Karpas-422 (cell line): ENCODE results near the gene PAEP. TPM values are rescaled to one million over a fixed set of nuclear protein-coding genes. Genes with fewer than 3 reads are reported as not detected.

ENCODE experiments used
- DNase-seq: peaks from one replicate; pipeline ENCODE4 v3.0.0-alpha.2; 2015
- H2AFZ ChIP-seq: fragments of 200-600 bp; sonication (generic); 2 replicates; pipeline ENCODE4 v1.6.1; 2014; ENCODE audit warnings: antibody characterized with exemption, low read length, mixed read lengths
- H3K27ac ChIP-seq: fragments of 200-600 bp; sonication (generic); 2 replicates; pipeline ENCODE4 v1.5.1; 2014; ENCODE audit warnings: mild to moderate bottlenecking, low read length, moderate library complexity
- H3K27me3 ChIP-seq: fragments of 200-600 bp; sonication (generic); 2 replicates; pipeline ENCODE4 v1.6.1; 2014; ENCODE audit warnings: low read length, mixed read lengths
- H3K36me3 ChIP-seq: fragments of 200-600 bp; sonication (generic); 2 replicates; pipeline ENCODE4 v1.6.1; 2014; ENCODE audit warnings: low read length, mixed read lengths; ENCODE audit not compliant: insufficient read depth
- H3K4me1 ChIP-seq: fragments of 200-600 bp; sonication (generic); 2 replicates; pipeline ENCODE4 v1.6.1; 2014; ENCODE audit warnings: mild to moderate bottlenecking, low read length, mixed read lengths
- H3K4me2 ChIP-seq: fragments of 200-600 bp; sonication (generic); 2 replicates; pipeline ENCODE4 v1.6.1; 2014; ENCODE audit warnings: low read length, low read depth, mild to moderate bottlenecking; ENCODE audit not compliant: poor library complexity, severe bottlenecking
- H3K4me3 ChIP-seq: fragments of 200-600 bp; sonication (generic); 2 replicates; pipeline ENCODE4 v1.5.1; 2014; ENCODE audit warnings: mild to moderate bottlenecking, antibody characterized with exemption, low read length, mixed read lengths
- H3K79me2 ChIP-seq: fragments of 200-600 bp; sonication (generic); 2 replicates; pipeline ENCODE4 v1.6.1; 2014; ENCODE audit warnings: mild to moderate bottlenecking, low read length, mixed read lengths
- H3K9ac ChIP-seq: fragments of 200-600 bp; sonication (generic); 2 replicates; pipeline ENCODE4 v1.6.0; 2014; ENCODE audit warnings: low read length
- H3K9me2 ChIP-seq: fragments of 200-600 bp; sonication (generic), shearing (Covaris generic); replicated peaks from 2 replicates; pipeline ENCODE4 v1.6.0; 2014; ENCODE audit warnings: mild to moderate bottlenecking, low read length, moderate library complexity; ENCODE audit not compliant: insufficient read depth
- H3K9me3 ChIP-seq: fragments of 300-700, 200-600 bp; sonication (generic); 2 replicates; pipeline ENCODE4 v1.6.1; 2014; ENCODE audit warnings: low read length, mixed read lengths
- H4K20me1 ChIP-seq: fragments of 200-600 bp; sonication (generic); 2 replicates; pipeline ENCODE4 v1.6.1; 2014; ENCODE audit warnings: mild to moderate bottlenecking, antibody characterized with exemption, low read length, low read depth; ENCODE audit not compliant: insufficient read depth
- total RNA-seq: library from RNA; depleted of rRNA; stranded (reverse); fragments of >200 nt; shearing (Covaris generic); gene quantifications from 2 replicates; pipeline ENCODE4 v1.2.3, GENCODE V29; 2014; ENCODE audit warnings: low replicate concordance

Gene PAEP
- total RNA-seq, 1 experiment from 2014 or later, result not detected

DNA sequence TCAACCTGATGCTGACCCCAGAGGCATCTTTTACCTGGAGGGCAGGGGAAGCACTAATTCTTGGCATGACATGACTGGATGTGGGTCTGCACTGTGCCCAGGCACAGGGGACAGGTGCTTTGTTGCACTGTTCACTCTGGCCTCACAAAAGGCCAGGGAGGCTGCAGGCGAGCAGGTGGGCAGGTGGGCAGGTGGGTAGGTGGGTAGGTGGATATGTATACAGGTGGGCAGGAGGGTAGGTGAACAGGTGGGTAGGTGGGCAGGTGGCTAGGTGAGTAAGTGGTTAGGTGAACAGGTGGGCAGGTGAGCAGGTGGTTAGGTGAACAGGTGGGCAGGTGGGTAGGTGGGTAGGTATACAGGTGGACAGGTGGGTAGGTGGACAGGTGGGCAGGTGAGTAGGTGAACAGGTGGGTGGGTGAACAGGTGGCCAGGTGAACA is 1.5 kb downstream of the PAEP start:
- Histone ChIP-seq H3K27ac (no peak overlapping the region), H3K9ac (no peak overlapping the region), H3K4me2 (no peak overlapping the region), H3K79me2 (no peaks in the 10 kb centered on the region), H3K4me1 (no peaks in the 10 kb centered on the region), H4K20me1 (no peaks in the 10 kb centered on the region), H3K27me3 (no peaks in the 10 kb centered on the region), H3K9me2 (no peaks in the 10 kb centered on the region), H3K9me3 (no peaks in the 10 kb centered on the region), H3K4me3 (no peak overlapping the region), H2AFZ (no peak overlapping the region), H3K36me3 (no peaks in the 10 kb centered on the region)
- DNase-seq, result no peak

DNA sequence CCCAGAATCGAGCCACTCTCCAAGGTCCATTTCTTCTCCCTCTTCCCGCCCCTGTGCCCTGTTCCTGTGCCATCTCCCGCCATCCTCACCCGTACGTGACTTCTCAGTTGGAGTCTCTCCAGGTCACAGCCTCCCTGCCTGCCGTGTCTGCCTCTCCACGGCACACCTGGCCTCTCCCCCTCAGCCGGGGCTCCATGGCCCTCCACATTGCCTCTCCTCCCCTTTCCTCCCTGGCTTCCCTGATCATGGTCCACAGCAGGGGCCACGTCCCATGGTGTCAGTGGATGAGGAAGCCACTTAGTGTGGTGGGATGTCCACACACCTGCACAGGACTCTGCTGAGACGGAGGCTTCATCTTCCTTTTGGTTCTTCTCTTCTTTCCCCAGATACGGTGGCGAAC is 2.3 kb downstream of the PAEP start:
- no peaks in the 10 kb centered on the region for H3K9me3 ChIP-seq
- no peaks in the 10 kb centered on the region for H3K27me3 ChIP-seq
- H3K4me2 ChIP-seq, result no peak overlapping the region
- H3K4me3 ChIP-seq, result no peak overlapping the region
- H3K36me3 ChIP-seq, result no peaks in the 10 kb centered on the region
- H2AFZ ChIP-seq, result no peak overlapping the region
- no peaks in the 10 kb centered on the region for H3K9me2 ChIP-seq
- H4K20me1 ChIP-seq, result no peaks in the 10 kb centered on the region
- H3K4me1 ChIP-seq, result no peaks in the 10 kb centered on the region
- H3K27ac ChIP-seq, result no peak overlapping the region
- no peak overlapping the region for H3K9ac ChIP-seq
- no peaks in the 10 kb centered on the region for H3K79me2 ChIP-seq
- no peak for DNase-seq

DNA sequence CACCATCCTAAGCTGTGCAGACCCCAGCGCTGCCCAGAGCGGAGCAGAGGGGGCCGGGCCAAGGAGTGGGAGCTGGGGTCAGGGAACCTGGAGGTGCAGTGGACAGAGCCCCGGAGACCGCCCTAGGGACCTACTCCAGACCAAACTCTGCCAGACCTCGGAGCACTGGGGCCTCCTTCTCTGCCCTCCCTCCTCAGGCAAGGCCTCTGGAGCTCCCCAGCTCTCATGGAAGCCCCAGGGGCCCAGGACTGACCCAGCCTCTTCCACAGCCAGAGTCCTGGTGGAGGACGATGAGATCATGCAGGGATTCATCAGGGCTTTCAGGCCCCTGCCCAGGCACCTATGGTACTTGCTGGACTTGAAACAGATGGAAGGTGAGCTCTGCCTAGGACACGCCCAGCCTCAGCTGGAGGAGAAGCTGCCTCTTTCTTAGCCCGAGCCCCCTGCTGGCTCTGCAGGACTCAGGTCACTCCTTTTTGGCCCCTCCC is 3.6 kb downstream of the PAEP start:
- Histone ChIP-seq H3K27me3 (no peaks in the 10 kb centered on the region), H3K27ac (no peak overlapping the region), H3K36me3 (no peaks in the 10 kb centered on the region), H3K9me2 (no peaks in the 10 kb centered on the region), H3K79me2 (no peaks in the 10 kb centered on the region), H3K9ac (no peak overlapping the region), H3K4me3 (no peak overlapping the region), H4K20me1 (no peaks in the 10 kb centered on the region), H3K9me3 (no peaks in the 10 kb centered on the region), H3K4me1 (no peaks in the 10 kb centered on the region), H2AFZ (no peak overlapping the region), H3K4me2 (no peak overlapping the region)
- no peak for DNase-seq

DNA sequence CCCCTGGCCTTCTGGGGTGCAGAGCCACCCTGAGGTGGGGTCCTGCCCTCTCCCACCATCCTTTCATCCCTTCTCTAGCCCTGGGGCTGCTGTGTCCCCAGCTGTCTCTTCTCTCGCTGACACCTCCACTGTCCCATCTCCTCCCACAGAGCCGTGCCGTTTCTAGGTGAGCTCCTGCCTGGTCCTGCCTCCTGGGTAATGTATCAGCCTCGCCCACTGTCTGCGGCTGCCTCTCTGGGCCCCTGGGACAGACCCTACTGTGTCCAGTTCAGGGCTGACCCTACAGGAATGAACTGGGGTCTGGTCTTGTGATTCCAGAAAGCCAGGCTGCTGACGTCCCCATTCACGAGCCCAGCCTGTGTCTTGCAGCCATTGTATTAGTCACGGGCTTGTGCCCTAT is 4.1 kb downstream of the PAEP start:
- Histone ChIP-seq H3K4me2 (no peak overlapping the region), H3K9me3 (no peaks in the 10 kb centered on the region), H2AFZ (no peak overlapping the region), H3K27me3 (no peaks in the 10 kb centered on the region), H3K27ac (no peak overlapping the region), H3K36me3 (no peaks in the 10 kb centered on the region), H3K4me1 (no peaks in the 10 kb centered on the region), H4K20me1 (no peaks in the 10 kb centered on the region), H3K9me2 (no peaks in the 10 kb centered on the region), H3K9ac (no peak overlapping the region), H3K4me3 (no peak overlapping the region), H3K79me2 (no peaks in the 10 kb centered on the region)
- DNase-seq, result no peak

DNA sequence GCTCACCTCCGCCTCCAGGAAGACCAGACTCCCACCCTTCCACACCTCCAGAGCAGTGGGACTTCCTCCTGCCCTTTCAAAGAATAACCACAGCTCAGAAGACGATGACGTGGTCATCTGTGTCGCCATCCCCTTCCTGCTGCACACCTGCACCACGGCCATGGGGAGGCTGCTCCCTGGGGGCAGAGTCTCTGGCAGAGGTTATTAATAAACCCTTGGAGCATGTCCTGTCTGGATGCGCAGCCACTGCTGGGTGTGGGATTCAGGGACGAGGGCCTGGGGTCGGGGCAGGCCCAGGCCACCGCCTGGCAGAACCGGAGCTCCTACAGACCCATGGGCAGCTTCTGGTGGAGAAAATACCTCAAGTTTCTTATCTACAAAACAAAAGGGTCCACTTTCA is 5.0 kb downstream of the PAEP start:
- H3K4me3 ChIP-seq, result no peak overlapping the region
- H3K9me3 ChIP-seq, result no peaks in the 10 kb centered on the region
- H3K79me2 ChIP-seq, result no peaks in the 10 kb centered on the region
- no peak for DNase-seq
- no peak overlapping the region for H3K9ac ChIP-seq
- H3K27me3 ChIP-seq, result no peaks in the 10 kb centered on the region
- no peaks in the 10 kb centered on the region for H3K9me2 ChIP-seq
- H3K36me3 ChIP-seq, result no peaks in the 10 kb centered on the region
- no peak overlapping the region for H3K27ac ChIP-seq
- H2AFZ ChIP-seq, result no peak overlapping the region
- H3K4me1 ChIP-seq, result no peaks in the 10 kb centered on the region
- H4K20me1 ChIP-seq, result no peaks in the 10 kb centered on the region
- no peak overlapping the region for H3K4me2 ChIP-seq

DNA sequence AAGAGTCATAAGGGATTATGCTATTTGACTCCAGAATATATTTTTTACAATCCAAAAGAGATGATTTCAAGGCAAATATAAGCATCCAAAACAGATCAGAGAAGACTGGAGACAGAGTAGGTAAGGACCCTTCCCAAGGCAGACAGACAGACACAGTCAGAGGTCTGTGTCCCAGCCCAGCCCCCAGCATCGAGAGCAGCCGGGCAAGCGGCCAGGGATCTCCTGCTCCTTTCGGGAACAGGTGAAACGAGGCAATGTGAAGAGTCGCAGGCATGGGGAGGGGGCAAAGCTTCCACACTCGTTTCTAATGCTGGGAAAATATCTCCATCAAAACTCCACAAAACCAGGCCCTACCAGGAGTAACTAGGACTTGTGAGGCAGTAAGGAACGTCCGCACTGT is 5.8 kb downstream of the PAEP start:
- Histone ChIP-seq H2AFZ (no peak overlapping the region), H3K9me2 (no peaks in the 10 kb centered on the region), H4K20me1 (no peaks in the 10 kb centered on the region), H3K79me2 (no peaks in the 10 kb centered on the region), H3K36me3 (no peaks in the 10 kb centered on the region), H3K27ac (no peak overlapping the region), H3K4me3 (no peak overlapping the region), H3K4me2 (no peak overlapping the region), H3K27me3 (no peaks in the 10 kb centered on the region), H3K9ac (no peak overlapping the region), H3K4me1 (no peaks in the 10 kb centered on the region), H3K9me3 (no peaks in the 10 kb centered on the region)
- DNase-seq, result no peak

DNA sequence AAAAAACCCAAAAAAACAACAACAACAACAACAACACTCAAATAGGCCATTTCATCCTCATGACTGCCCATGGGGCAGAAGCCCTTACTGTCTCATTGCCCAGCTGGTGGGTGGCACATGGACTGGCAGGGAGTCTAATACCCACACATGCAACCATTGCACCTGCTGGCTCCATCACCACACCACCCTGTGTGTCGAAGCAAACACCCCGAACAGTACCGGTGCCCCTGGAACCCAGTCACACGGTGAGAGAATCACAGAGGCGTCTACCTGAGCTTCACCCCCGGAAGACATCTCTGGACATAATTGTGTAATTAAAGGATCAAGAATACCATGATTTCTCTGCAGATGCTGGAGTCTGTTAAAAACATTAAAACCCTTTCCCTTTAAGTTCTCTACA is 6.5 kb downstream of the PAEP start:
- Histone ChIP-seq H3K4me1 (no peaks in the 10 kb centered on the region), H3K27me3 (no peaks in the 10 kb centered on the region), H3K9me2 (no peaks in the 10 kb centered on the region), H3K27ac (no peak overlapping the region), H3K9ac (no peak overlapping the region), H3K4me2 (no peak overlapping the region), H3K36me3 (no peaks in the 10 kb centered on the region), H3K9me3 (no peaks in the 10 kb centered on the region), H4K20me1 (no peaks in the 10 kb centered on the region), H3K79me2 (no peaks in the 10 kb centered on the region), H3K4me3 (no peak overlapping the region), H2AFZ (no peak overlapping the region)
- DNase-seq, result no peak

DNA sequence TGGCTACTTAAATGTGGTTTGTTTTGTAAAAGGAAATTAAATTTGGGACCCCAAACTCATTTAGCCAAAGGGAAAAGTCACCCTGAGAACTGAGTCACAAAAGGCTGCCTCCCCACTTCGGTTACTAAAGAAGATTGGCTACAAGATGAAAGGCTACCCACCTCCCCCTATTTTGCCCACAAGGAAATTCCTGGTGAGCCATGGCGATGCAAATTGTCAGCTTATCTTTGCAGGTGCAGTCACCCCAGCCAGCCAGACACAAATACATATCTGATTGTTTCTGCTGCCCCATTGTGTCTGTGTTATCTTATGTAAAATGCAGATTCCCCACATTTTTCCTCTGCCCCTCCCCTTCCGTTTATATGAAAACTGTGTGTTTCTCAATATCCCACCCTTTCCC is 8.9 kb downstream of the PAEP start:
- no peak overlapping the region for H3K4me2 ChIP-seq
- H3K4me3 ChIP-seq, result no peak overlapping the region
- no peaks in the 10 kb centered on the region for H3K36me3 ChIP-seq
- no peak overlapping the region for H3K9ac ChIP-seq
- H3K9me3 ChIP-seq, result no peaks in the 10 kb centered on the region
- no peaks in the 10 kb centered on the region for H3K27me3 ChIP-seq
- H3K27ac ChIP-seq, result no peak overlapping the region
- no peak overlapping the region for H2AFZ ChIP-seq
- H3K4me1 ChIP-seq, result no peaks in the 10 kb centered on the region
- no peaks in the 10 kb centered on the region for H3K79me2 ChIP-seq
- H3K9me2 ChIP-seq, result no peaks in the 10 kb centered on the region
- no peak for DNase-seq
- H4K20me1 ChIP-seq, result no peaks in the 10 kb centered on the region

DNA sequence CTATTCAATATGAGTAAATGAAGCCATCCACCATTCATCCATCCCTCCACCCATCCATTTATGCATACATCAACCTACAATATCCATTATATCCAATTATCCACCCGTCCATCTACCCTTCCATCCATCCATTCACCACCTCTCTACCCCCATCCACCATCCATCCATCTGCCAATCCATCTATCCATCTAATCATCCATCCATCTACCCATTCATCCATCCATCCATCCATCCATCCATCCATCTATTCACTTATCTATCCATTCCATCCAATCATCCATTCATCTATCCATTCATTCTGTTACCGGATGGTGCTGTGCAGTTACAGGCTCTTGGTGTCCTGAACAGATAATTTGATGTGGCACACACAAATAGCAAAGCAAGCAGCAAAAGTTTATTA is 10.7 kb downstream of the PAEP start:
- Histone ChIP-seq H3K79me2 (no peaks in the 10 kb centered on the region), H3K27ac (no peak overlapping the region), H3K9me2 (no peaks in the 10 kb centered on the region), H4K20me1 (no peaks in the 10 kb centered on the region), H2AFZ (no peak overlapping the region), H3K4me3 (no peak overlapping the region), H3K9ac (no peak overlapping the region), H3K4me2 (no peak overlapping the region), H3K9me3 (no peaks in the 10 kb centered on the region), H3K4me1 (no peaks in the 10 kb centered on the region), H3K36me3 (no peaks in the 10 kb centered on the region), H3K27me3 (no peaks in the 10 kb centered on the region)
- DNase-seq, result no peak
